ENCODE data around the gene PHF20. TPM values are rescaled to one million over a fixed set of nuclear protein-coding genes. Genes with fewer than 3 reads are reported as not detected.
"Not testable (repeated sequence)": the region's sequence is repeated elsewhere in the genome, so short reads cannot be mapped to it uniquely, and the experiment has no call there.

The PHF20 gene
- polyA plus RNA-seq, 1 donor = 23.6 TPM

GRCh38 chr20:35866418-35867202 lies 94.8 kb downstream of the PHF20 start:
- Histone ChIP-seq H3K4me3 (ENCODE audit: low read length) (no peak overlapping the region), H3K9me3 (ENCODE audit: control insufficient read depth, low read depth, low read length) (no peaks in the 10 kb centered on the region), H3K27me3 (ENCODE audit: control insufficient read depth, insufficient read depth, low read length) (no peaks in the 10 kb centered on the region), H3K4me1 (ENCODE audit: control insufficient read depth, insufficient read depth, low read length) (no peaks in the 10 kb centered on the region), H3K36me3 (ENCODE audit: control insufficient read depth, insufficient read depth, low read length) (peaks cover 4% of the 10 kb centered on the region), H3K27ac (ENCODE audit: low read length) (no peak overlapping the region)
- no peak for DNase-seq
- WGBS (ENCODE audit: insufficient coverage, low lambda C conversion rate) = no CpG with 5 or more reads among the region's 1 CpG

GRCh38 chr20:35870541-35871258 lies 98.9 kb downstream of the PHF20 start:
- no peak overlapping the region for H3K4me3 ChIP-seq (ENCODE audit: low read length)
- WGBS (ENCODE audit: insufficient coverage, low lambda C conversion rate) = no CpG with 5 or more reads among the region's 7 CpGs
- no peak for DNase-seq
- H3K27ac ChIP-seq (ENCODE audit: low read length) = no peak overlapping the region
- H3K36me3 ChIP-seq (ENCODE audit: control insufficient read depth, insufficient read depth, low read length) = peaks cover 3% of the 10 kb centered on the region
- H3K4me1 ChIP-seq (ENCODE audit: control insufficient read depth, insufficient read depth, low read length) = no peaks in the 10 kb centered on the region
- H3K27me3 ChIP-seq (ENCODE audit: control insufficient read depth, insufficient read depth, low read length) = no peaks in the 10 kb centered on the region
- no peaks in the 10 kb centered on the region for H3K9me3 ChIP-seq (ENCODE audit: control insufficient read depth, low read depth, low read length)

GRCh38 chr20:35871259-35871771 lies 99.5 kb downstream of the PHF20 start:
- H3K36me3 ChIP-seq (ENCODE audit: control insufficient read depth, insufficient read depth, low read length) = peaks cover 3% of the 10 kb centered on the region
- no CpG with 5 or more reads among the region's 5 CpGs for WGBS (ENCODE audit: insufficient coverage, low lambda C conversion rate)
- no peak overlapping the region for H3K4me3 ChIP-seq (ENCODE audit: low read length)
- H3K4me1 ChIP-seq (ENCODE audit: control insufficient read depth, insufficient read depth, low read length) = no peaks in the 10 kb centered on the region
- no peak overlapping the region for H3K27ac ChIP-seq (ENCODE audit: low read length)
- H3K9me3 ChIP-seq (ENCODE audit: control insufficient read depth, low read depth, low read length) = no peaks in the 10 kb centered on the region
- DNase-seq = no peak
- no peaks in the 10 kb centered on the region for H3K27me3 ChIP-seq (ENCODE audit: control insufficient read depth, insufficient read depth, low read length)

- Histone ChIP-seq H3K27ac (ENCODE audit: low read length) (no peak overlapping the region), H3K4me1 (ENCODE audit: control insufficient read depth, insufficient read depth, low read length) (no peaks in the 10 kb centered on the region), H3K9me3 (ENCODE audit: control insufficient read depth, low read depth, low read length) (no peaks in the 10 kb centered on the region), H3K4me3 (ENCODE audit: low read length) (no peak overlapping the region), H3K36me3 (ENCODE audit: control insufficient read depth, insufficient read depth, low read length) (peaks cover 3% of the 10 kb centered on the region), H3K27me3 (ENCODE audit: control insufficient read depth, insufficient read depth, low read length) (no peaks in the 10 kb centered on the region)
- no CpG with 5 or more reads among the region's 3 CpGs for whole genome bisulfite sequencing (ENCODE audit: insufficient coverage, low lambda C conversion rate)
- DNase-seq = no peak
Observed at GRCh38 chr20:35876033-35876320, 104.2 kb downstream of the PHF20 start.

GRCh38 chr20:35877611-35878010 lies 105.8 kb downstream of the PHF20 start:
- no CpG with 5 or more reads among the region's 2 CpGs for WGBS (ENCODE audit: insufficient coverage, low lambda C conversion rate)

GRCh38 chr20:35878113-35878625 lies 106.4 kb downstream of the PHF20 start:
- no peaks in the 10 kb centered on the region for H3K27me3 ChIP-seq (ENCODE audit: control insufficient read depth, insufficient read depth, low read length)
- H3K9me3 ChIP-seq (ENCODE audit: control insufficient read depth, low read depth, low read length) = no peaks in the 10 kb centered on the region
- H3K4me3 ChIP-seq (ENCODE audit: low read length) = no peak overlapping the region
- DNase-seq = no peak
- peaks cover 3% of the 10 kb centered on the region for H3K36me3 ChIP-seq (ENCODE audit: control insufficient read depth, insufficient read depth, low read length)
- H3K4me1 ChIP-seq (ENCODE audit: control insufficient read depth, insufficient read depth, low read length) = no peaks in the 10 kb centered on the region
- 100% methylated on average over 2 of the region's 6 CpGs for WGBS (ENCODE audit: insufficient coverage, low lambda C conversion rate)
- no peak overlapping the region for H3K27ac ChIP-seq (ENCODE audit: low read length)

More at GRCh38 chr20:35877611-35878010, 105.8 kb downstream of the PHF20 start:
- no peaks in the 10 kb centered on the region for H3K27me3 ChIP-seq (ENCODE audit: control insufficient read depth, insufficient read depth, low read length)
- no peaks in the 10 kb centered on the region for H3K9me3 ChIP-seq (ENCODE audit: control insufficient read depth, low read depth, low read length)
- no peak overlapping the region for H3K27ac ChIP-seq (ENCODE audit: low read length)
- H3K36me3 ChIP-seq (ENCODE audit: control insufficient read depth, insufficient read depth, low read length) = peaks cover 3% of the 10 kb centered on the region
- no peak overlapping the region for H3K4me3 ChIP-seq (ENCODE audit: low read length)
- DNase-seq = no peak
- H3K4me1 ChIP-seq (ENCODE audit: control insufficient read depth, insufficient read depth, low read length) = no peaks in the 10 kb centered on the region

- H3K36me3 ChIP-seq (ENCODE audit: control insufficient read depth, insufficient read depth, low read length) = peaks cover 9% of the 10 kb centered on the region
- WGBS (ENCODE audit: insufficient coverage, low lambda C conversion rate) = 100% methylated on average over 1 of the region's 1 CpG
- no peaks in the 10 kb centered on the region for H3K9me3 ChIP-seq (ENCODE audit: control insufficient read depth, low read depth, low read length)
- no peaks in the 10 kb centered on the region for H3K4me1 ChIP-seq (ENCODE audit: control insufficient read depth, insufficient read depth, low read length)
- no peaks in the 10 kb centered on the region for H3K27me3 ChIP-seq (ENCODE audit: control insufficient read depth, insufficient read depth, low read length)
- H3K4me3 ChIP-seq (ENCODE audit: low read length) = no peak overlapping the region
- H3K27ac ChIP-seq (ENCODE audit: low read length) = no peak overlapping the region
- no peak for DNase-seq
Observed at GRCh38 chr20:35881676-35882075, 109.9 kb downstream of the PHF20 start.

- H3K36me3 ChIP-seq (ENCODE audit: control insufficient read depth, insufficient read depth, low read length) = peaks cover 11% of the 10 kb centered on the region
- not testable (repeated sequence) for H3K4me1 ChIP-seq (ENCODE audit: control insufficient read depth, insufficient read depth, low read length); DNase-seq; H3K4me3 ChIP-seq (ENCODE audit: low read length); H3K27me3 ChIP-seq (ENCODE audit: control insufficient read depth, insufficient read depth, low read length); H3K9me3 ChIP-seq (ENCODE audit: control insufficient read depth, low read depth, low read length); H3K27ac ChIP-seq (ENCODE audit: low read length)
- WGBS (ENCODE audit: insufficient coverage, low lambda C conversion rate) = no CpG with 5 or more reads among the region's 9 CpGs
Observed at GRCh38 chr20:35882427-35883161, 110.8 kb downstream of the PHF20 start.

GRCh38 chr20:35883336-35883777 lies 111.5 kb downstream of the PHF20 start:
- no peak overlapping the region for H3K4me3 ChIP-seq (ENCODE audit: low read length)

More at GRCh38 chr20:35883336-35883777, 111.5 kb downstream of the PHF20 start:
- WGBS (ENCODE audit: insufficient coverage, low lambda C conversion rate) = 100% methylated on average over 2 of the region's 6 CpGs
- no peak overlapping the region for H3K27ac ChIP-seq (ENCODE audit: low read length)
- no peaks in the 10 kb centered on the region for H3K9me3 ChIP-seq (ENCODE audit: control insufficient read depth, low read depth, low read length)
- DNase-seq = no peak
- no peaks in the 10 kb centered on the region for H3K4me1 ChIP-seq (ENCODE audit: control insufficient read depth, insufficient read depth, low read length)
- H3K27me3 ChIP-seq (ENCODE audit: control insufficient read depth, insufficient read depth, low read length) = no peaks in the 10 kb centered on the region
- peaks cover 11% of the 10 kb centered on the region for H3K36me3 ChIP-seq (ENCODE audit: control insufficient read depth, insufficient read depth, low read length)
